GM15510 (cell line): ENCODE results near the gene PACS1.

Source experiments
- POLR2A ChIP-seq: IDR thresholded peaks from 3 replicates; pipeline ENCODE4 v1.6.1; 2011; ENCODE audit warnings: borderline replicate concordance; ENCODE audit not compliant: insufficient read length; ENCODE audit errors: extremely low read depth

PACS1 gene

GRCh38 chr11:66280428-66280827 is 210.4 kb downstream of the PACS1 start:
- TF ChIP-seq POLR2A: no peak

- TF ChIP-seq POLR2A: no peak
Measured at GRCh38 chr11:66281001-66281400, 210.9 kb downstream of the PACS1 start.

GRCh38 chr11:66281776-66282467 is 211.8 kb downstream of the PACS1 start:
- no peak for TF ChIP-seq POLR2A

GRCh38 chr11:66282468-66283455 is 212.7 kb downstream of the PACS1 start:
- peak; percentile 32 for TF ChIP-seq POLR2A

- TF ChIP-seq POLR2A: no peak
Measured at GRCh38 chr11:66283461-66284105, 213.5 kb downstream of the PACS1 start.

GRCh38 chr11:66284526-66285078 is 214.5 kb downstream of the PACS1 start:
- TF ChIP-seq POLR2A: no peak

- TF ChIP-seq POLR2A: no peak
Measured at GRCh38 chr11:66285250-66285947, 215.3 kb downstream of the PACS1 start.

GRCh38 chr11:66286699-66287098 is 216.6 kb downstream of the PACS1 start:
- no peak for TF ChIP-seq POLR2A

GRCh38 chr11:66287211-66287888 is 217.3 kb downstream of the PACS1 start:
- no peak for TF ChIP-seq POLR2A

GRCh38 chr11:66287889-66288670 is 218.0 kb downstream of the PACS1 start:
- TF ChIP-seq POLR2A: no peak

GRCh38 chr11:66288671-66289547 is 218.8 kb downstream of the PACS1 start, which contains the start of gene YIF1A:
Gene YIF1A, minus strand, starts transcription at chr11:66289143. Its CDS starts 158 bp downstream, at chr11:66288985.
- TF ChIP-seq POLR2A: peak; percentile 88
